ENCODE measurements around the gene PCDHB16. TPM values are rescaled to one million over a fixed set of nuclear protein-coding genes. Genes with fewer than 3 reads are reported as not detected.
"Not testable (repeated sequence)": the region's sequence is repeated elsewhere in the genome, so short reads cannot be mapped to it uniquely, and the experiment has no call there.

Gene PCDHB16
- total RNA-seq, 1 donor from 2014 or later, result not detected

DNA sequence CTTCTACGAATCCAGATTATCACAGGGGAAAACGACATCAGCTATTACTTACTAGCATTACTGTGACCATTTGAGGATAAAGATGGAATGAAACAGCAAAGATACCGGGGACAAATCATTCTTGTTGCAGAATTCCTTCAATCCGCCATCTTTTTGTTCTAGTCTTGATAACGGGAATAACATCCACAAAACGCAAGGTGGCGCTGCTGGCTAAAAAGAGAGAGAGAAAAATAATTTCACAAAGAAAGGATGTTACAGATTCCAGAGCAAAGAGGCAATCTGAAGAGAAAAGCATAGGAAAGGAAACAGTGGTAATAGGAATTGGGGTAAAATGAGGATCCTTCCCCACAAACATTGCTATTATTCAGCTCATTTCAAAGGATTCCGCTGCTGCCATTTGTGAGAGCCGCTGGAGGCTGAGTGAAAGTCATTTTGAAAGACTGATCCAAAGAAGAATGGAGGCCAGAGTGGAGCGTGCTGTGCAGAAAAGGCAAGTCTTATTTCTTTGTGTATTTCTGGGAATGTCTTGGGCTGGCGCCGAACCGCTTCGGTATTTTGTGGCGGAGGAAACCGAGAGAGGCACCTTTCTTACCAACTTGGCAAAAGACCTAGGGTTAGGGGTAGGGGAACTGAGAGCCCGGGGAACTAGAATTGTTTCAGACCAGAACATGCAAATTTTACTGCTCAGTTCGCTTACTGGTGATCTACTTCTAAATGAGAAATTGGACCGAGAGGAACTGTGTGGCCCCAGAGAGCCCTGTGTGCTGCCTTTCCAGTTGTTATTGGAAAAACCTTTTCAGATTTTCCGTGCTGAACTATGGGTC lies 9.6 kb upstream of the PCDHB16 start, which contains the start of gene PCDHB7:
Gene PCDHB7 (plus strand): TSS at position 264 of the 824 bp plus-strand sequence. CDS start 192 bp downstream, at position 456.
- intact Hi-C loops (cut with micrococcal nuclease), result loop anchor here (5.0 kb wide), 1 partner anchor 385 kb away; no protein-coding TSS in a partner anchor
- POLR2A ChIA-PET, result no interaction called here
- Mint-ChIP-seq H3K36me3 (ENCODE audit: low read depth) (no peaks in the 10 kb centered on the region), H3K9me3 (peaks cover 8% of the 10 kb centered on the region), H3K4me3 (no peak within 1 kb of the TSS), H3K4me1 (peaks cover 5% of the 10 kb centered on the region), H3K27me3 (peaks cover 13% of the 10 kb centered on the region), H3K27ac (no peak within 1 kb of the TSS)
- CTCF ChIA-PET, result no interaction called here
- TF ChIP-seq, protein P1, sequence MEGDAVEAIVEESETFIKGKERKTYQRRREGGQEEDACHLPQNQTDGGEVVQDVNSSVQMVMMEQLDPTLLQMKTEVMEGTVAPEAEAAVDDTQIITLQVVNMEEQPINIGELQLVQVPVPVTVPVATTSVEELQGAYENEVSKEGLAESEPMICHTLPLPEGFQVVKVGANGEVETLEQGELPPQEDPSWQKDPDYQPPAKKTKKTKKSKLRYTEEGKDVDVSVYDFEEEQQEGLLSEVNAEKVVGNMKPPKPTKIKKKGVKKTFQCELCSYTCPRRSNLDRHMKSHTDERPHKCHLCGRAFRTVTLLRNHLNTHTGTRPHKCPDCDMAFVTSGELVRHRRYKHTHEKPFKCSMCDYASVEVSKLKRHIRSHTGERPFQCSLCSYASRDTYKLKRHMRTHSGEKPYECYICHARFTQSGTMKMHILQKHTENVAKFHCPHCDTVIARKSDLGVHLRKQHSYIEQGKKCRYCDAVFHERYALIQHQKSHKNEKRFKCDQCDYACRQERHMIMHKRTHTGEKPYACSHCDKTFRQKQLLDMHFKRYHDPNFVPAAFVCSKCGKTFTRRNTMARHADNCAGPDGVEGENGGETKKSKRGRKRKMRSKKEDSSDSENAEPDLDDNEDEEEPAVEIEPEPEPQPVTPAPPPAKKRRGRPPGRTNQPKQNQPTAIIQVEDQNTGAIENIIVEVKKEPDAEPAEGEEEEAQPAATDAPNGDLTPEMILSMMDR (IDR thresholded peaks at IDR 0.05), result no peak
- DNase-seq (no peak), ATAC-seq (ENCODE audit: low read depth) (no peak)

DNA sequence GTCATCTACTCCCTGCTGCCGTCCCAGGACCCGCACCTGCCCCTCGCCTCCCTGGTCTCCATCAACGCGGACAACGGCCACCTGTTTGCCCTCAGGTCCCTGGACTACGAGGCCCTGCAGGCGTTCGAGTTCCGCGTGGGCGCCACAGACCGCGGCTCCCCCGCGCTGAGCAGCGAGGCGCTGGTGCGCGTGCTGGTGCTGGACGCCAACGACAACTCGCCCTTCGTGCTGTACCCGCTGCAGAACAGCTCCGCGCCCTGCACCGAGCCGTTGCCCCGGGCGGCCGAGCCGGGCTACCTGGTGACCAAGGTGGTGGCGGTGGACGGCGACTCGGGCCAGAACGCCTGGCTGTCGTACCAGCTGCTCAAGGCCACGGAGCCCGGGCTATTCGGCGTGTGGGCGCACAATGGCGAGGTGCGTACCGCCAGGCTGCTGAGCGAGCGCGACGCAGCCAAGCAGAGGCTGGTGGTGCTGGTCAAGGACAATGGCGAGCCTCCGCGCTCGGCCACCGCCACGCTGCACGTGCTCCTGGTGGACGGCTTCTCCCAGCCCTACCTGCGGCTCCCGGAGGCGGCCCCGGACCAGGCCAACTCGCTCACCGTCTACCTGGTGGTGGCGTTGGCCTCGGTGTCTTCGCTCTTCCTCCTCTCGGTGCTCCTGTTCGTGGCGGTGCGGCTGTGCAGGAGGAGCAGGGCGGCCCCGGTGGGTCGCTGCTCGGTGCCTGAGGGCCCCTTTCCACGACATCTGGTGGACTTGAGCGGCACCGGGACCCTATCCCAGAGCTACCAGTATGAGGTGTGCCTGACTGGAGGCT lies 7.7 kb upstream of the PCDHB16 start:
- H3K27me3 Mint-ChIP-seq, result peaks cover 13% of the 10 kb centered on the region
- H3K36me3 Mint-ChIP-seq (ENCODE audit: low read depth); CTCF ChIA-PET; ATAC-seq (ENCODE audit: low read depth); H3K4me1 Mint-ChIP-seq; DNase-seq; H3K4me3 Mint-ChIP-seq; H3K27ac Mint-ChIP-seq; POLR2A ChIA-PET; H3K9me3 Mint-ChIP-seq: not testable (repeated sequence)
- intact Hi-C loops (cut with micrococcal nuclease), result loop anchor here (5.0 kb wide), 1 partner anchor 383 kb away; no protein-coding TSS in a partner anchor

DNA sequence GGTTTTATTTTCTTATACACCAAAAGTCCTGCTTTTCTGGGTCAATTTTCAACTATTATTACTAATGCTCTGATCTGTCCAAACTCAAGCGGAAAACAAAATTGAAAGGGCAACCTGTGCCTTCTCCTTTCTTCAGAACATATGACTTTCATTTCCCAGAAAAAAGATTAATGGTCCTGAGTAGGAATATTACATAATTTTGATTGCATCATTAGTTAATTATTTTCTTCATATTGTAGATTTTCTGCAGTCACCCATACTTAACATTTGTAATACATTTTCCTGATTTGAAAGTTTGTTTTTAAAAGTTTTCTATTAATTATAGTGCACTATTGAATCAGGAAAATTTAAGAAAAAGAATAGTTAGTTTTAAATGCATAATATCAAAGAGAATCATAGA lies 6.3 kb upstream of the PCDHB16 start:
- ChIA-PET POLR2A (no interaction called here), CTCF (no interaction called here)
- H3K27ac Mint-ChIP-seq, result no peak overlapping the region
- H3K9me3 Mint-ChIP-seq, result peaks cover 8% of the 10 kb centered on the region
- H3K4me3 Mint-ChIP-seq, result no peak overlapping the region
- H3K4me1 Mint-ChIP-seq, result peaks cover 5% of the 10 kb centered on the region
- no peak for DNase-seq
- H3K27me3 Mint-ChIP-seq, result peaks cover 10% of the 10 kb centered on the region
- intact Hi-C loops (cut with micrococcal nuclease), result no loop called here
- ATAC-seq (ENCODE audit: low read depth), result no peak
- no peaks in the 10 kb centered on the region for H3K36me3 Mint-ChIP-seq (ENCODE audit: low read depth)
- TF ChIP-seq, protein P1 (IDR thresholded peaks at IDR 0.05), result no peak

DNA sequence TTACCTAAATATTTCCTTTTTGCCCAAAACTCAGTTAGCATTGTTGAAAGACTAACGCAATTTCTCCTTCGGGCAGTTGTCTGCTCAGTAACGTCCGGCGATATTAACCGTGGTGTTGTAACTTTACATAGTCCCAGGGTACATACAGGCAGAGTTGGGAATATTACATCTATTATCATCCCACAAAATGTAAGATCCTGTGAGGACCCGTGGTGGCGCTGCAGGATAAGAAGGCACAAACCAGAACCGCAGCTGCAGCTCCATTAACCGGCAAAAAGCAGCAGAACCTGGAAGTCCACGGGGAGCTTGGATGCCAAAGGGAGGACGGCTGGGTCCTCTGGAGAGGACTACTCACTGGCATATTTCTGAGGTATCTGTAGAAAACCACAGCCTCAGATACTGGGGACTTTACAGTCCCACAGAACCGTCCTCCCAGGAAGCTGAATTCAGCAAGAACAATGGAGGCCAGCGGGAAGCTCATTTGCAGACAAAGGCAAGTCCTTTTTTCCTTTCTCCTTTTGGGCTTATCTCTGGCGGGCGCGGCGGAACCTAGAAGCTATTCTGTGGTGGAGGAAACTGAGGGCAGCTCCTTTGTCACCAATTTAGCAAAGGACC lies 4.5 kb upstream of the PCDHB16 start, which contains the start of gene PCDHB8:
Gene PCDHB8 (plus strand): TSS at position 214 of the 615 bp plus-strand sequence. CDS start 245 bp downstream, at position 459.
- intact Hi-C loops (cut with micrococcal nuclease); CTCF ChIA-PET; DNase-seq; ATAC-seq (ENCODE audit: low read depth); H3K4me1 Mint-ChIP-seq; H3K36me3 Mint-ChIP-seq (ENCODE audit: low read depth); H3K4me3 Mint-ChIP-seq; H3K27ac Mint-ChIP-seq: not testable (repeated sequence)
- POLR2A ChIA-PET, result interaction anchor here (0.6 kb wide), 1 partner anchor 189 kb away, joined by 3 read pairs; no protein-coding TSS in a partner anchor
- Mint-ChIP-seq H3K9me3 (peaks cover 11% of the 10 kb centered on the region), H3K27me3 (peaks cover 17% of the 10 kb centered on the region)

DNA sequence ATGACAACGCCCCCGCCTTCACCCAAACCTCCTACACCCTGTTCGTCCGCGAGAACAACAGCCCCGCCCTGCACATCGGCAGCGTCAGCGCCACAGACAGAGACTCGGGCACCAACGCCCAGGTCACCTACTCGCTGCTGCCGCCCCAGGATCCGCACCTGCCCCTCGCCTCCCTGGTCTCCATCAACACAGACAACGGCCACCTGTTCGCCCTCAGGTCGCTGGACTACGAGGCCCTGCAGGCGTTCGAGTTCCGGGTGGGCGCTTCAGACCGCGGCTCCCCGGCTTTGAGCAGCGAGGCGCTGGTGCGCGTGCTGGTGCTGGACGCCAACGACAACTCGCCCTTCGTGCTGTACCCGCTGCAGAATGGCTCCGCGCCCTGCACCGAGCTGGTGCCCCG lies 2.8 kb upstream of the PCDHB16 start:
- not testable (repeated sequence) for H3K4me3 Mint-ChIP-seq

DNA sequence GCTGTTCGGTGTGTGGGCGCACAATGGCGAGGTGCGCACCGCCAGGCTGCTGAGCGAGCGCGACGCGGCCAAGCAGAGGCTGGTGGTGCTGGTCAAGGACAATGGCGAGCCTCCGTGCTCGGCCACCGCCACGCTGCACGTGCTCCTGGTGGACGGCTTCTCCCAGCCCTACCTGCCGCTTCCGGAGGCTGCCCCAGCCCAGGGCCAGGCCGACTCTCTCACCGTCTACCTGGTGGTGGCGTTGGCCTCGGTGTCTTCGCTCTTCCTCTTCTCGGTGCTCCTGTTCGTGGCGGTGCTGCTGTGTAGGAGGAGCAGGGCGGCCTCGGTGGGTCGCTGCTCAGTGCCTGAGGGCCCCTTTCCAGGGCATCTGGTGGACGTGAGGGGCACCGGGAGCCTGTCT lies 2.3 kb upstream of the PCDHB16 start:
- H3K4me3 Mint-ChIP-seq; intact Hi-C loops (cut with micrococcal nuclease); CTCF ChIA-PET; H3K36me3 Mint-ChIP-seq (ENCODE audit: low read depth); DNase-seq; H3K9me3 Mint-ChIP-seq; H3K4me1 Mint-ChIP-seq; H3K27ac Mint-ChIP-seq; ATAC-seq (ENCODE audit: low read depth); POLR2A ChIA-PET: not testable (repeated sequence)
- peaks cover 18% of the 10 kb centered on the region for H3K27me3 Mint-ChIP-seq

More for the DNA sequence above, 2.8 kb upstream of the PCDHB16 start:
- ATAC-seq (ENCODE audit: low read depth); H3K36me3 Mint-ChIP-seq (ENCODE audit: low read depth); DNase-seq; CTCF ChIA-PET; POLR2A ChIA-PET; H3K4me1 Mint-ChIP-seq; intact Hi-C loops (cut with micrococcal nuclease); H3K27ac Mint-ChIP-seq; H3K9me3 Mint-ChIP-seq: not testable (repeated sequence)
- H3K27me3 Mint-ChIP-seq, result peaks cover 19% of the 10 kb centered on the region
